Dermis microvascular lymphatic vessel endothelial cell (primary cell): ENCODE results near the gene ZBTB25. TPM values are rescaled to one million over a fixed set of nuclear protein-coding genes. Genes with fewer than 3 reads are reported as not detected.

Experiments
- DNase-seq, 2 donors: peaks; one replicate each; pipeline versions ENCODE4 v3.0.0 to v3.0.0-alpha.2; 2010; ENCODE audit warnings: low read depth in 2 of 2
- total RNA-seq: library from RNA; depleted of rRNA; stranded (reverse); fragments of >200 nt; gene quantifications from 2 replicates; pipeline ENCODE4 v1.2.1, GENCODE V29; 2014

The ZBTB25 gene
- total RNA-seq, 1 donor from 2014 or later = 3.1 TPM

DNA sequence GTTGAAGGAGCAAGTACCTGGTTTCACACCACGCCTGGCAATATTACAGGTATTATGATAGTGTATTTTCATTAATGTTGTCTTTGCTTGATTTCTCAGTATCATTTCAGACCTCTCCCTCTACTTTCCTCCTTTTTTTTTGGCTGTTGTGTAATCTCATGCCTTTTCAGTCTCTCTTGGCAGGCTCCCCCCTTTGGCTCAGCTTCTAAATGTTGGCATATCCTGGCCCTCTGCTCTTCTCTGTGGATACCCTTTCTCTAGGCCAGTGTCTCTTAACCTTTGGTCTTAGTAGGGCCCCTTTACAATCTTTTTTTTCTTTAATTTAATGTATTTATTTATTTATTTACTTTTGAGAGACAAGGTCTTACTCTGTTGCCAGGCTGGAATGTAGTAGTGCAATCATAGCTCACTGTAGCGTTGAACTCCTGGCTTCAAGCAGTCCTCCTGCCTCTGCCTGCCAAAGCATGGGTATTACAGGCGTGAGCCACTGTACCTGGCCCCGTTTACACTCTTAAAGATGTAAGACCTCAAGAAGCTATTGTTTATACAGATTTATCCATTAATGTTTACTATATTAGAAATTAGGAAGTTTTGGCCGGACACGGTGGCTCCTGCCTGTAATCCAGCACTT is 102.7 kb downstream of the ZBTB25 start:
- DNase-seq = no peak

Other genes with a start within 250 kb of the ZBTB25 start
- gene ESR2, start 209.5 kb downstream of the ZBTB25 start, total RNA-seq = under 0.01 and 0.39 TPM in 2 replicates
- 36.0 and 48.3 TPM in 2 replicates for gene MTHFD1, start 115.5 kb downstream of the ZBTB25 start, total RNA-seq
- gene AKAP5, start 38.3 kb downstream of the ZBTB25 start, total RNA-seq = 0.13 TPM in 2 replicates
- gene ZBTB1, start 932 bp upstream of the ZBTB25 start, total RNA-seq = 33.4 and 40.8 TPM in 2 replicates
- 3.3 and 6.3 TPM in 2 replicates for gene HSPA2, start 36.9 kb upstream of the ZBTB25 start, total RNA-seq
- gene PPP1R36, start 46.1 kb upstream of the ZBTB25 start, total RNA-seq = 0.38 and 0.39 TPM in 2 replicates
- gene PLEKHG3, start 200.6 kb upstream of the ZBTB25 start, total RNA-seq = 5.4 and 11.0 TPM in 2 replicates